Keratinocyte (primary cell): ENCODE measurements around the gene B4GALNT3. TPM values are rescaled to one million over a fixed set of nuclear protein-coding genes. Genes with fewer than 3 reads are reported as not detected.

Experiments used
- DNase-seq: peaks from one replicate; pipeline ENCODE4 v3.0.0-alpha.2; 2011; ENCODE audit warnings: low read depth, missing footprints, low spot score
- FAIRE-seq: peaks from 2 replicates; lab custom pipeline; 2011; peaks lifted over from hg19 to GRCh38; lab: Jason Lieb, UNC
- H2AFZ ChIP-seq: 2 replicates; pipeline ENCODE4 v1.6.0; 2012; ENCODE audit warnings: low read length, control low read depth, inconsistent platforms; ENCODE audit not compliant: control insufficient read depth
- H3K27ac ChIP-seq: 2 replicates; pipeline ENCODE4 v1.5.1; 2011; ENCODE audit warnings: low read length; ENCODE audit not compliant: control insufficient read depth, insufficient read depth
- H3K27me3 ChIP-seq: 3 replicates; pipeline ENCODE4 v1.6.0; 2011; ENCODE audit warnings: low read length; ENCODE audit not compliant: control insufficient read depth, insufficient read depth; ENCODE audit errors: extremely low read depth
- H3K36me3 ChIP-seq, 2 experiments: 2 replicates in 1 of 2; 3 replicates in 1 of 2; pipeline ENCODE4 v1.5.1; 2011; ENCODE audit warnings: low read length in 2 of 2, mild to moderate bottlenecking in 1 of 2; ENCODE audit not compliant: control insufficient read depth in 2 of 2, insufficient read depth in 2 of 2; ENCODE audit errors: extremely low read depth in 1 of 2
- H3K4me1 ChIP-seq: 3 replicates; pipeline ENCODE4 v1.5.1; 2011; ENCODE audit warnings: low read length; ENCODE audit not compliant: control insufficient read depth, insufficient read depth; ENCODE audit errors: extremely low read depth
- H3K4me2 ChIP-seq: 3 replicates; pipeline ENCODE4 v1.6.0; 2011; ENCODE audit warnings: low read depth, low read length; ENCODE audit not compliant: control insufficient read depth, insufficient read depth; ENCODE audit errors: extremely low read depth
- H3K4me3 ChIP-seq, 3 experiments: fragments of 200-600 bp in 1 of 3; sonication (generic) in 1 of 3; 2 replicates in 2 of 3; 3 replicates in 1 of 3; pipeline ENCODE4 v1.5.1; 2011 to 2016; ENCODE audit warnings: low read length in 3 of 3, mild to moderate bottlenecking in 3 of 3, control low read depth in 2 of 3, inconsistent platforms in 1 of 3, low read depth in 1 of 3, mixed read lengths in 1 of 3, mixed run types in 1 of 3, moderate library complexity in 1 of 3; ENCODE audit not compliant: control insufficient read depth in 2 of 3, insufficient read depth in 2 of 3; ENCODE audit errors: extremely low read depth in 1 of 3
- H3K79me2 ChIP-seq: 2 replicates; pipeline ENCODE4 v1.6.0; 2012; ENCODE audit warnings: low read length; ENCODE audit not compliant: control insufficient read depth, insufficient read depth
- H3K9ac ChIP-seq: 3 replicates; pipeline ENCODE4 v1.6.0; 2011; ENCODE audit warnings: low read length; ENCODE audit not compliant: control insufficient read depth, insufficient read depth; ENCODE audit errors: extremely low read depth
- H3K9me1 ChIP-seq: 3 replicates; pipeline ENCODE4 v1.6.0; 2011; ENCODE audit warnings: low read length; ENCODE audit not compliant: control insufficient read depth, insufficient read depth; ENCODE audit errors: extremely low read depth
- H3K9me3 ChIP-seq: 2 replicates; pipeline ENCODE4 v1.5.1; 2012; ENCODE audit warnings: low read depth, low read length; ENCODE audit not compliant: control insufficient read depth
- H4K20me1 ChIP-seq: 3 replicates; pipeline ENCODE4 v1.6.0; 2011; ENCODE audit warnings: low read length; ENCODE audit not compliant: control insufficient read depth, insufficient read depth; ENCODE audit errors: extremely low read depth
- CTCF ChIP-seq, 3 experiments: IDR thresholded peaks in 1 of 3; conservative IDR thresholded peaks in 1 of 3; optimal IDR thresholded peaks in 1 of 3; 2 replicates in 2 of 3; 3 replicates in 1 of 3; pipeline versions ENCODE3 to v1.5.1; 2011; ENCODE audit warnings: low read length in 3 of 3, mild to moderate bottlenecking in 3 of 3, moderate library complexity in 2 of 3, control low read depth in 1 of 3, inconsistent platforms in 1 of 3; ENCODE audit not compliant: insufficient read depth in 2 of 3; ENCODE audit errors: extremely low read depth in 1 of 3
- EZH2 ChIP-seq: IDR thresholded peaks from one replicate; pipeline ENCODE4 v1.6.1; 2012; ENCODE audit warnings: inconsistent platforms, mild to moderate bottlenecking, low read length, moderate library complexity
- dilution Hi-C: fragments of 300-500 bp; cut with MboI; formaldehyde crosslinking; loops from one replicate; pipeline ENCODE4 v1.7.0; 2020; ENCODE audit warnings: low sequenced_read_pairs; ENCODE audit not compliant: extremely low pct_ligation_motif_present
- polyA plus RNA-seq, 5 experiments: library from polyadenylated mRNA; depleted of rRNA in 3 of 5; stranded (reverse) in 3 of 5; stranded (forward) in 1 of 5; unstranded in 1 of 5; fragments of >200 nt; gene quantifications; 1 replicate in 1 of 5; 2 replicates in 3 of 5; 3 replicates in 1 of 5; pipeline versions ENCODE4 v1.2.1 to v1.2.3, GENCODE V29; 2011 to 2012; ENCODE audit warnings: missing spikeins in 2 of 5, low read depth in 1 of 5, low replicate concordance in 1 of 5

B4GALNT3 gene
- polyA plus RNA-seq, 1 donor (not counting 4 experiments of a cell fraction or from before 2014, with no cell fraction given): 7.5 TPM

- Histone ChIP-seq H3K27ac (no peak overlapping the region), H3K9me3 (no peaks in the 10 kb centered on the region), H3K27me3 (no peaks in the 10 kb centered on the region), H3K4me3 (no peak overlapping the region), H3K9ac (no peak overlapping the region), H2AFZ (no peak overlapping the region), H4K20me1 (no peaks in the 10 kb centered on the region), H3K4me1 (peaks cover 12% of the 10 kb centered on the region), H3K9me1 (no peaks in the 10 kb centered on the region), H3K79me2 (no peaks in the 10 kb centered on the region), H3K4me2 (no peak overlapping the region), H3K36me3 (no peaks in the 10 kb centered on the region)
- dilution Hi-C loops: no loop called here
- FAIRE-seq: no peak
- TF ChIP-seq EZH2: no peak
- TF ChIP-seq CTCF (optimal IDR thresholded peaks at IDR 0.05 in 1 of 3, IDR thresholded peaks at IDR 0.05 in 1 of 3, conservative IDR thresholded peaks at IDR 0.05 in 1 of 3; ENCODE audit: extremely low read depth in 1 of 3, insufficient read depth in 2 of 3, low read length in 3 of 3): no peak
- no peak for DNase-seq
These were observed 128.9 kb downstream of the B4GALNT3 start for GRCh38 chr12:588646-589045.

GRCh38 chr12:590206-590750 lies 130.5 kb downstream of the B4GALNT3 start:
- Histone ChIP-seq H3K4me3 (no peak overlapping the region), H3K4me2 (peak overlapping the region; percentile 27), H3K9ac (no peak overlapping the region), H3K4me1 (peaks cover 12% of the 10 kb centered on the region), H4K20me1 (no peaks in the 10 kb centered on the region), H3K27ac (no peak overlapping the region), H3K9me3 (no peaks in the 10 kb centered on the region), H3K9me1 (no peaks in the 10 kb centered on the region), H3K27me3 (no peaks in the 10 kb centered on the region), H2AFZ (no peak overlapping the region), H3K79me2 (no peaks in the 10 kb centered on the region), H3K36me3 (no peaks in the 10 kb centered on the region)
- FAIRE-seq: no peak
- DNase-seq: no peak
- dilution Hi-C loops: no loop called here
- TF ChIP-seq CTCF (optimal IDR thresholded peaks at IDR 0.05 in 1 of 3, IDR thresholded peaks at IDR 0.05 in 1 of 3, conservative IDR thresholded peaks at IDR 0.05 in 1 of 3; ENCODE audit: extremely low read depth in 1 of 3, insufficient read depth in 2 of 3, low read length in 3 of 3) (no peak), EZH2 (no peak)
